ENCODE data around the gene TCEANC. TPM values are rescaled to one million over a fixed set of nuclear protein-coding genes. Genes with fewer than 3 reads are reported as not detected.

TCEANC gene
- total RNA-seq, 1 experiment from 2014 or later, result 5.0 TPM

DNA sequence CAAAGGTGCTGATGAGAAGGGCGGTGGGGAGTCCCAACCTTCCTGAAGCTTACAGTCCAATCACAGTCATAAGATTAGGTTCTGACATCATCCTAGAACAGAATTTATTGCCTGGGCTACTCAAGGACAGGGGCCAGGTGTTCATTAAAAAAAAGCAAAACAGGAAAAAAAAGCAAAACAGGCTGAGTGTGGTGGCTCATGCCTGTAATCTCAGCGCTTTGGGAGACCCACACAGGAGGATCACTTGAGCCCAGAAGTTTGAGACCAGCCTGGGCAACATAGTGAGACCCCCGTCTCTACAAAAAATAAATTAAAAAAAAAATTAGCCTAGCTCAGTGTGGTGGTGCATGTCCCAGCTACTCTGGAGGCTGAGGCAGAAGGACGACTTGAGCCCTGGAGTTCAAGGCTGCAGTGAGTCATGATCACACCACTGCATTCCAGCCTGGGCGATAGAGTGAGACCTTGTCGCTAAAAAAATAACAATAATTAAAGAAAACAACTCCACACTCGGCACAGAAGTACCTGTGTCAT is 39.0 kb downstream of the TCEANC start:
- DNase-seq, result no peak

DNA sequence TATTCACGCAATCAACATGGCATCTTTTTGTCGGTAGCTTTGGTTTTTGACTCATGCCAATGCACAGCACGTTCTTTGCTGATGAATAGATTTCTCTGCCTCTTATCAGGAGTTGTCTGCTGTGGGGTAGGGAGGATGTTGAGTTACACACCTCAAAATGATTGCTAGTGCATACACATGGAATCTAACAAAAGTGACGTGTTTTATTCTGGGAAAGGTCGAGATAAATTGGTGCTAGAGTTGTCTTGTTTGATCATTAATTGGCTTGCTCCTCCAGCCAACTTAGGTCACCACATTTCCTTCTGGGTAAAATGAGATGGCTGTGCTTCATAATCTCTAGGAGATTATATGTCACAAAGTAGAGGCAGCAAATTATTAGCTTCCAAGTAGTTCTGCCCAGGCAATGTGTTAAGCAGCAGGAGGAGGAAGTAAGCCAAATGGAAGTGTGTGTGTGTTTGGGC is 39.9 kb downstream of the TCEANC start:
- Histone ChIP-seq H3K36me3 (replicated peaks; ENCODE audit: control insufficient read depth, insufficient read depth, low read length) (no peaks in the 10 kb centered on the region), H3K27me3 (ENCODE audit: control insufficient read depth, insufficient read depth, low read length) (peaks cover 2% of the 10 kb centered on the region; the same call in 1 of the 2 replicates), H3K4me3 (ENCODE audit: insufficient read depth, low read depth, low read length) (no peak overlapping the region)
- DNase-seq, result no peak

More for the DNA sequence above, 39.0 kb downstream of the TCEANC start:
- H3K4me3 ChIP-seq (ENCODE audit: insufficient read depth, low read depth, low read length), result no peak overlapping the region
- H3K36me3 ChIP-seq (replicated peaks; ENCODE audit: control insufficient read depth, insufficient read depth, low read length), result no peaks in the 10 kb centered on the region
- peaks cover 2% of the 10 kb centered on the region; the same call in 1 of the 2 replicates for H3K27me3 ChIP-seq (ENCODE audit: control insufficient read depth, insufficient read depth, low read length)

DNA sequence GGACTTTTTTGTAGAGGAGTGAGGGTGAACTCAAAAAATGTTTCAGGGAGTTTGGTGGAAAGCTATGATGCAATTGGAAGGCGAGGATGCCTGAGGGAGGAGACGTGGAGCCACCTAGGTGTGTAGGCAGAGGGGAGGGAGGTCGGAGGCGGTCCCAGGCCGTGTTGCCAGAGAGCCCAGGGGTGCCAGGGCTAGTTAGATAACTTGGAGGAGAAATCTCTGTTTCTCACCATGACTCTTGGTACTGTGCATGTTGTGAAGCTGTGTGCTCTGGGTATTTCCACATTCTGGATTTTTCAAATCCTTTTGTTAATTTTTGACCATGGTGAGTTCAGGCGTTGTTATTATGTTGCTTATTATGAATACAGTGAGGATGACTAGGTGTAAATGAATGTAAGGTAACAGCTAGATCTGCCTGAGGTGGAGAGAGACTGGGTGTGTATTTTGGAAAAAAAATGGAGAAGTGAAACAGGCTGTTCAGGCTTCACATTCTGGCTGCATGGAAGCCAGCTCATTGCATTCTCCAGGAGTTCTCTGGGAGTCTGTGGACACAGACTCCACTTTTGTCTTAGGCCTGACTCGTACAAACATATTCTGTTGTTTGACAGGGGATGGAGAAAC is 40.5 kb downstream of the TCEANC start:
- DNase-seq, result peak; percentile 47
- H3K4me3 ChIP-seq (ENCODE audit: insufficient read depth, low read depth, low read length), result no peak overlapping the region
- no peaks in the 10 kb centered on the region for H3K36me3 ChIP-seq (replicated peaks; ENCODE audit: control insufficient read depth, insufficient read depth, low read length)
- H3K27me3 ChIP-seq (ENCODE audit: control insufficient read depth, insufficient read depth, low read length), result no peaks in the 10 kb centered on the region

GRCh38 chrX:13694359-13694758 is 41.4 kb downstream of the TCEANC start:
- DNase-seq, result no peak
- Histone ChIP-seq H3K27me3 (ENCODE audit: control insufficient read depth, insufficient read depth, low read length) (no peaks in the 10 kb centered on the region), H3K4me3 (ENCODE audit: insufficient read depth, low read depth, low read length) (no peak overlapping the region), H3K36me3 (replicated peaks; ENCODE audit: control insufficient read depth, insufficient read depth, low read length) (no peaks in the 10 kb centered on the region)

- no peaks in the 10 kb centered on the region for H3K27me3 ChIP-seq (ENCODE audit: control insufficient read depth, insufficient read depth, low read length)
- no peaks in the 10 kb centered on the region for H3K36me3 ChIP-seq (replicated peaks; ENCODE audit: control insufficient read depth, insufficient read depth, low read length)
- no peak overlapping the region for H3K4me3 ChIP-seq (ENCODE audit: insufficient read depth, low read depth, low read length)
- DNase-seq, result no peak
These were observed 42.0 kb downstream of the TCEANC start for GRCh38 chrX:13694983-13695382.

GRCh38 chrX:13695601-13696115 is 42.7 kb downstream of the TCEANC start:
- no peaks in the 10 kb centered on the region for H3K27me3 ChIP-seq (ENCODE audit: control insufficient read depth, insufficient read depth, low read length)
- DNase-seq, result no peak
- no peak overlapping the region for H3K4me3 ChIP-seq (ENCODE audit: insufficient read depth, low read depth, low read length)
- H3K36me3 ChIP-seq (replicated peaks; ENCODE audit: control insufficient read depth, insufficient read depth, low read length), result no peaks in the 10 kb centered on the region

- Histone ChIP-seq H3K36me3 (replicated peaks; ENCODE audit: control insufficient read depth, insufficient read depth, low read length) (no peaks in the 10 kb centered on the region), H3K4me3 (ENCODE audit: insufficient read depth, low read depth, low read length) (no peak overlapping the region), H3K27me3 (ENCODE audit: control insufficient read depth, insufficient read depth, low read length) (no peaks in the 10 kb centered on the region)
- no peak for DNase-seq
These were observed 44.5 kb downstream of the TCEANC start for GRCh38 chrX:13697455-13697854.

- no peak for DNase-seq
- Histone ChIP-seq H3K36me3 (replicated peaks; ENCODE audit: control insufficient read depth, insufficient read depth, low read length) (no peaks in the 10 kb centered on the region), H3K4me3 (ENCODE audit: insufficient read depth, low read depth, low read length) (no peak overlapping the region), H3K27me3 (ENCODE audit: control insufficient read depth, insufficient read depth, low read length) (no peaks in the 10 kb centered on the region)
These were observed 45.0 kb downstream of the TCEANC start for GRCh38 chrX:13697976-13698375.

DNA sequence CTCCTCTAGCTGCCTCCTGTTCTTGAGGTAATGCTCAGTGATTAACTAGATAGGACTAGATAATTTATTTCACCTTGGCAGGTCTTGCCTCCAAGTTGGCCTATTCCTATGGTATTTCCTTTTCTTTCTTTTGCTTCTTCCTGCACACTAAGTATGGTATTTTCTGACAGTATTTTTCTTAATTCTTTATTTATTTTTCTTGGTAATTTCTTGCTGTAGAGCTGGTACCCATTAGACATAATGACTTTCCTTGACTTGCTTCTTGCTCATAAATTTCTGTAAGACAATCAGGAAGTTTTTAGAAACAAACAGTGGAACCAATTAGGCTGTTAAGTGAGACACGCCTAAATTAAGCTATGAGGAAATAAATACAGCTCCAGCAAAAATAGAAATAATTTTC is 45.5 kb downstream of the TCEANC start:
- no peak for DNase-seq
- no peak overlapping the region for H3K4me3 ChIP-seq (ENCODE audit: insufficient read depth, low read depth, low read length)
- H3K27me3 ChIP-seq (ENCODE audit: control insufficient read depth, insufficient read depth, low read length), result no peaks in the 10 kb centered on the region
- H3K36me3 ChIP-seq (replicated peaks; ENCODE audit: control insufficient read depth, insufficient read depth, low read length), result no peaks in the 10 kb centered on the region

DNA sequence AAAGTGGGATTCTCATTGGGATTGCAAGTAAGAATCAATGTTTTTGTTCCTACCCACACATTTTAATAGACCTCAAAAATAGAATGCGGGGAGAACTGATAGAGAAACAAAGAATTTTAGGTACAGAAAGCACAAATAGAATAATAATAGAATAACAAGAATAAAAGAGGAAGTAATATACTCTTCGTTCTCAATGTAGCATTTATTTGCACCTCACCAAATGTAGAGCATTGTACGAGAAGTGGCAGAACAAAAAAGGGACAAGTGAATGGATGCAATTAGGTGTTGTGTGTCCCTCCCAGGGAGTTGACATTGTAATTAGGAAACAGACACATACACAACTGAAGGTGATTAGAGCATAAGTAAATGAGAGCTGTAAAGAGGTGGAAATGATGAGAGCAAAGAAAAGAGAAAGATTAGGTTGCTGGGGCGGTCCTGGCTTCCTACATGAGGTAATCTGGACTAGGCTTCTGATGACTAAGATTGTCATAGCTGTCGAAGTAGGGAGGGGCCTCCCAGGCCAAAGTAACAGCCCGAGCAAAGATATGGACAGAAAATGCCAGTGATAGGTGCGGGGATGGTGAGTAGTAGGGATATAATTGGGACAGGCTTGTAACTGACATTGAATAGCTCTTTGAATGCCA is 46.4 kb downstream of the TCEANC start:
- Histone ChIP-seq H3K36me3 (replicated peaks; ENCODE audit: control insufficient read depth, insufficient read depth, low read length) (no peaks in the 10 kb centered on the region; the same call in none of the 2 replicates), H3K4me3 (ENCODE audit: insufficient read depth, low read depth, low read length) (no peak overlapping the region), H3K27me3 (ENCODE audit: control insufficient read depth, insufficient read depth, low read length) (no peaks in the 10 kb centered on the region)
- no peak for DNase-seq

GRCh38 chrX:13700380-13700779 is 47.4 kb downstream of the TCEANC start:
- Histone ChIP-seq H3K4me3 (ENCODE audit: insufficient read depth, low read depth, low read length) (no peak overlapping the region), H3K36me3 (replicated peaks; ENCODE audit: control insufficient read depth, insufficient read depth, low read length) (no peaks in the 10 kb centered on the region; the same call in none of the 2 replicates), H3K27me3 (ENCODE audit: control insufficient read depth, insufficient read depth, low read length) (no peaks in the 10 kb centered on the region)
- no peak for DNase-seq

GRCh38 chrX:13702111-13702789 is 49.3 kb downstream of the TCEANC start:
- no peaks in the 10 kb centered on the region for H3K27me3 ChIP-seq (ENCODE audit: control insufficient read depth, insufficient read depth, low read length)
- H3K4me3 ChIP-seq (ENCODE audit: insufficient read depth, low read depth, low read length), result no peak overlapping the region
- no peak for DNase-seq
- H3K36me3 ChIP-seq (replicated peaks; ENCODE audit: control insufficient read depth, insufficient read depth, low read length), result no peaks in the 10 kb centered on the region; the same call in none of the 2 replicates

DNA sequence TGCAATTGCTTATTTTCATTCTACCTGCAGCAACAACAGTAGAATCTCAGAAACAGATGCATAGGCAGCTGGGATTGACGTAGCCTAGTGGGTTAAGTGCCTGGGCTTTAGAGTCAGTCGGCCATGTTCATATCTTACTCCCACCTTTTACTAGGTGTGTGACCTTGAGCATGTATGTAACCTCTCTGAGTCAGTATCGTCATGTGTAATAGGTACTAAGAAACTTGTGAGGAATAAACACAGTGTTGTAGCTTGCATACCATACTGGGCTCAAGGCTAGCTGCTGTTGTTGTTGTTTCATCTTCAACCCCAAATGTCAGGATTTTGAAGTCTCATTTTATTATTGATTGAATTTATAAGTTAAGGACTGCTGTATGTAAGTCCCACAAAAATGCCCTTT is 50.2 kb downstream of the TCEANC start:
- H3K27me3 ChIP-seq (ENCODE audit: control insufficient read depth, insufficient read depth, low read length), result no peaks in the 10 kb centered on the region
- H3K36me3 ChIP-seq (replicated peaks; ENCODE audit: control insufficient read depth, insufficient read depth, low read length), result no peaks in the 10 kb centered on the region; the same call in none of the 2 replicates
- DNase-seq, result no peak
- no peak overlapping the region for H3K4me3 ChIP-seq (ENCODE audit: insufficient read depth, low read depth, low read length)

GRCh38 chrX:13703589-13703988 is 50.6 kb downstream of the TCEANC start:
- Histone ChIP-seq H3K27me3 (ENCODE audit: control insufficient read depth, insufficient read depth, low read length) (no peaks in the 10 kb centered on the region), H3K36me3 (replicated peaks; ENCODE audit: control insufficient read depth, insufficient read depth, low read length) (peaks cover 2% of the 10 kb centered on the region), H3K4me3 (ENCODE audit: insufficient read depth, low read depth, low read length) (no peak overlapping the region)
- no peak for DNase-seq

All from H7 (cell line).